GM12878 (cell line): ENCODE data around the gene GPR153. TPM values are rescaled to one million over a fixed set of nuclear protein-coding genes. Genes with fewer than 3 reads are reported as not detected.

Source experiments
- ATAC-seq: fragments of 200-7000 bp; cut with Tn5 transposase; 3 replicates; pipeline ENCODE4 v1.9.1; 2020; ENCODE audit warnings: mild to moderate bottlenecking, moderate library complexity
- BruUV-seq: library from RNA; stranded (reverse); fragments of 400-500 nt; replicated peaks from 2 replicates; lab custom pipeline; 2021; lab: Mats Ljungman, UMichigan
- CTCF ChIA-PET: fragments of 300-600 bp; sonication (Branson Sonifier 250); formaldehyde crosslinking; extraction: SDS; loops from one replicate; lab custom pipeline; 2021; ENCODE audit warnings: inconsistent platforms; lab: Yijun Ruan, JAX
- POLR2A ChIA-PET: fragments of 350-600 bp; formaldehyde crosslinking; extraction: SDS; loops from one replicate; lab custom pipeline; 2021; ENCODE audit warnings: inconsistent platforms; lab: Charles Lee
- RAD21 ChIA-PET: fragments of 300-600 bp; sonication (Branson Sonifier 250); formaldehyde crosslinking; loops from one replicate; lab custom pipeline; 2023; ENCODE audit warnings: antibody characterized with exemption; ENCODE audit not compliant: unreplicated experiment; lab: Charles Lee
- SMC1A ChIA-PET: fragments of 300-600 bp; sonication (Branson Sonifier 250); formaldehyde crosslinking; loops from one replicate; lab custom pipeline; 2023; ENCODE audit not compliant: unreplicated experiment, uncharacterized antibody; lab: Charles Lee
- DNase-seq: peaks from one replicate; pipeline ENCODE4 v3.0.0-alpha.2; 2011; ENCODE audit warnings: low read depth, low spot score
- FAIRE-seq: peaks from 3 replicates; lab custom pipeline; 2011; peaks lifted over from hg19 to GRCh38; lab: Jason Lieb, UNC
- H2AFZ ChIP-seq: 2 replicates; pipeline ENCODE4 v1.6.0; 2011; ENCODE audit warnings: low read depth, low read length, control low read depth; ENCODE audit not compliant: control insufficient read depth
- H3K27ac ChIP-seq: 2 replicates; pipeline ENCODE4 v1.5.1; 2011; ENCODE audit warnings: control low read depth; ENCODE audit not compliant: control insufficient read depth, insufficient read depth
- H3K27me3 ChIP-seq, 2 experiments: replicated peaks in 1 of 2; 2 replicates each; pipeline versions ENCODE4 v1.6.0 to v1.6.1; 2011; ENCODE audit warnings: low read length in 1 of 2; ENCODE audit not compliant: control insufficient read depth in 2 of 2, insufficient read depth in 2 of 2
- H3K36me3 ChIP-seq, 2 experiments: 2 replicates each; pipeline ENCODE4 v1.5.1; 2011; ENCODE audit warnings: low read length in 1 of 2; ENCODE audit not compliant: control insufficient read depth in 2 of 2, insufficient read depth in 2 of 2
- H3K4me1 ChIP-seq: 2 replicates; pipeline ENCODE4 v1.6.1; 2011; ENCODE audit warnings: mild to moderate bottlenecking, low read length, moderate library complexity, mixed read lengths; ENCODE audit not compliant: control insufficient read depth, insufficient read depth
- H3K4me2 ChIP-seq: 2 replicates; pipeline ENCODE4 v1.6.0; 2011; ENCODE audit warnings: control low read depth; ENCODE audit not compliant: control insufficient read depth, insufficient read depth
- H3K4me3 ChIP-seq: fragments of 200-600 bp; sonication (generic); 2 replicates; pipeline ENCODE4 v1.5.1; 2016
- H3K79me2 ChIP-seq: 2 replicates; pipeline ENCODE4 v1.6.0; 2011; ENCODE audit warnings: low read length; ENCODE audit not compliant: control insufficient read depth, insufficient read depth
- H3K9ac ChIP-seq: 2 replicates; pipeline ENCODE4 v1.8.0; 2011; ENCODE audit warnings: low read length, control low read depth, mixed read lengths; ENCODE audit not compliant: control insufficient read depth, insufficient read depth
- H3K9me3 ChIP-seq: replicated peaks from 3 replicates; pipeline ENCODE4 v1.5.1; 2011; ENCODE audit warnings: mild to moderate bottlenecking, low read length; ENCODE audit not compliant: control insufficient read depth, insufficient read depth
- H4K20me1 ChIP-seq: 2 replicates; pipeline ENCODE4 v1.6.0; 2011; ENCODE audit not compliant: control insufficient read depth, insufficient read depth
- CHD2 ChIP-seq: IDR thresholded peaks from 2 replicates; pipeline ENCODE4 v1.6.1; 2011; ENCODE audit warnings: low read depth, low read length, improper control_type of control experiment, borderline replicate concordance
- HDAC6 ChIP-seq: fragments of 200-600 bp; sonication (generic); IDR thresholded peaks from one replicate; pipeline ENCODE4 v1.8.0; 2017; ENCODE audit warnings: antibody characterized with exemption; ENCODE audit not compliant: unreplicated experiment
- KLF5 ChIP-seq: fragments of 450-650 bp; IDR thresholded peaks from 2 replicates; pipeline ENCODE4 v1.6.1; 2014; ENCODE audit warnings: mild to moderate bottlenecking; ENCODE audit not compliant: partially characterized antibody
- MEF2B ChIP-seq: fragments of 450-650 bp; IDR thresholded peaks from 2 replicates; pipeline ENCODE4 v1.6.1; 2018; ENCODE audit warnings: mild to moderate bottlenecking, moderate library complexity; ENCODE audit not compliant: partially characterized antibody, poor library complexity, severe bottlenecking
- NR2C1 ChIP-seq: fragments of 450-650 bp; IDR thresholded peaks from 2 replicates; pipeline ENCODE4 v1.6.1; 2017; ENCODE audit warnings: antibody characterized with exemption, mild to moderate bottlenecking, moderate library complexity
- NR2F1 ChIP-seq: fragments of 450-650 bp; conservative IDR thresholded peaks from 2 replicates; pipeline ENCODE4 v1.6.1; 2017; ENCODE audit warnings: mild to moderate bottlenecking
- POLR2A ChIP-seq: IDR thresholded peaks from 2 replicates; pipeline ENCODE4 v1.6.1; 2011; ENCODE audit warnings: low read depth, mild to moderate bottlenecking, low read length
- POLR2AphosphoS5 ChIP-seq: IDR thresholded peaks from 2 replicates; pipeline ENCODE4 v1.6.1; 2011; ENCODE audit warnings: mild to moderate bottlenecking, low read length, inconsistent platforms
- RB1 ChIP-seq: fragments of 450-650 bp; formaldehyde crosslinking; IDR thresholded peaks from 2 replicates; pipeline ENCODE4 v1.6.1; 2017; ENCODE audit warnings: mild to moderate bottlenecking, borderline replicate concordance
- SIN3A ChIP-seq: IDR thresholded peaks from 2 replicates; pipeline ENCODE4 v1.6.1; 2012; ENCODE audit warnings: low read depth, low read length, improper control_type of control experiment
- SUZ12 ChIP-seq: fragments of 200-600 bp; sonication (generic); IDR thresholded peaks from one replicate; pipeline ENCODE4 v1.6.1; 2018; ENCODE audit warnings: antibody characterized with exemption, mild to moderate bottlenecking; ENCODE audit not compliant: unreplicated experiment
- YY1 ChIP-seq: IDR thresholded peaks from 2 replicates; pipeline ENCODE4 v1.6.1; 2011; ENCODE audit warnings: low read depth, mild to moderate bottlenecking, low read length
- ZNF207 ChIP-seq: fragments of 450-650 bp; IDR thresholded peaks from 2 replicates; pipeline ENCODE4 v1.6.1; 2014; ENCODE audit warnings: antibody characterized with exemption, mild to moderate bottlenecking, borderline replicate concordance
- WGBS: methylation state at CpG from one replicate; pipeline ENCODE4 v1.1.6; 2016; ENCODE audit warnings: low lambda C conversion rate; ENCODE audit not compliant: insufficient replicate concordance, insufficient coverage; ENCODE audit errors: missing lambda C conversion rate; 5-methylcytosine and 5-hydroxymethylcytosine counted together
- in situ Hi-C: fragments of 300-500 bp; cut with MboI; formaldehyde crosslinking; loops from 9 replicates; pipeline ENCODE4 v1.14.3; 2018; ENCODE audit warnings: mixed read lengths
- intact Hi-C: fragments of 100-400 bp; cut with micrococcal nuclease; formaldehyde crosslinking; loops from one replicate; pipeline ENCODE4 v1.14.2; 2022; ENCODE audit not compliant: unreplicated experiment
- polyA plus RNA-seq, 11 experiments: library from polyadenylated mRNA; depleted of rRNA in 4 of 11; unstranded in 6 of 11; stranded (reverse) in 5 of 11; fragments of >200 nt; fragmentation: Nextera tagmentation in 4 of 11; fragmentation: Illumina TruSeq in 1 of 11; extraction: Ambion mirVana in 4 of 11; extraction: Trizol in 1 of 11; gene quantifications; 1 replicate in 1 of 11; 2 replicates in 10 of 11; pipeline versions ENCODE4 v1.2.1 to v1.2.3, GENCODE V29; 2011 to 2016; ENCODE audit warnings: inconsistent platforms in 2 of 11, missing spikeins in 2 of 11, low read depth in 1 of 11
- total RNA-seq, 4 experiments: library from RNA; depleted of rRNA in 3 of 4; stranded (reverse); fragments of >200 nt in 3 of 4; fragmentation: Illumina TruSeq in 1 of 4; extraction: Trizol in 1 of 4; gene quantifications; 2 replicates each; pipeline versions ENCODE4 v1.2.1 to v1.2.3, GENCODE V29; 2013 to 2021
- TF ChIP-seq, protein P1 (sequence below): IDR thresholded peaks from 2 replicates; pipeline ENCODE4 v1.6.1; 2012; ENCODE audit warnings: low read depth, low read length, improper control_type of control experiment
- TF ChIP-seq, protein P2 (sequence below): fragments of 450-650 bp; IDR thresholded peaks from 2 replicates; pipeline ENCODE4 v1.6.1; 2017; ENCODE audit warnings: mild to moderate bottlenecking, low read depth, inconsistent platforms; ENCODE audit not compliant: poor library complexity, severe bottlenecking
- TF ChIP-seq, protein P3 (sequence below): fragments of 450-650 bp; IDR thresholded peaks from 2 replicates; pipeline ENCODE4 v1.6.1; 2016; ENCODE audit warnings: mild to moderate bottlenecking, moderate library complexity, borderline replicate concordance

The GPR153 gene
- total and polyA plus RNA-seq, 10 of the 15 experiments (the other 5 are each of a cell fraction or from before 2014, with no cell fraction given) = 0.04 to 2.2 (median 0.54) TPM

DNA sequence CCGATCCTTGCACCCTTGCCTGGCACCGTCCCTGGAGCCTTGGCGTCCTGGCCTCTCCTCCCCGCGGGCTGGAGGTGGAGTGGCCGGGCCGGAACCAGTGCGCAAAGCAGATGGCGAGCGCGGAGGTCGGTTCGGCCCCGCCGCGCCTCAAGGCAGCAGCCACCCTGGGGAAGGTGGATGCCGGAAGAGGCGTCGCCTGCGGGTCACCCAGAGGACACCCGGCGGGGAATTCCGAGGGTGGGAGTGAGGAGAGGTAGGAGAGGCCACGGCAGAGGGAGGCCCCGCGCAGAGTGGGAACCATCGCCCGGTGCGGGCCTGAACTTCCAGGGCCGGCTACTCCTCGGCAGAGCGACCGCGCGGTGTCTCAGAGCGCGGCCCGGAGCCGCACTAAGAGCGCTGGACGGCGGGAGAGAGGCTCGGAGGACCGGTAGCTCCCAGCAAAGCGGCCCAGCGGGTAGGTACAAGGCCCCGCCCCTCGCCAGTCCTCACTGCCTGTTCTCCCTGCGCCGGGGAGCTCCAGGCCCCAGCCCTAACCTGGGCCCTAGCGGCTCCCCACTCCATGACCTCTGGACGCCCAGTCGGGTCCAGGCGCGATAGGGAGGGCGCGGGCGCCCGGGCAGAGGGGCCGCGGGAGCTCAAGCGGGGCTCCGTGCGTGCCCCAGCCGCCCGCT lies 54.9 kb downstream of the GPR153 start, which contains the start of gene RNF207:
Gene RNF207 (plus strand): TSS at position 271 of the 671 bp plus-strand sequence. CDS start 417 bp downstream, outside the sequence.
- Histone ChIP-seq H3K9ac (peak within 1 kb of the TSS; percentile 88), H3K4me1 (peaks cover 18% of the 10 kb centered on the region), H3K9me3 (no peaks in the 10 kb centered on the region), H3K27ac (peak within 1 kb of the TSS; percentile 88), H2AFZ (peak within 1 kb of the TSS; percentile 94), H3K4me3 (peak within 1 kb of the TSS; percentile 75), H3K4me2 (peak within 1 kb of the TSS; percentile 91), H3K79me2 (peaks cover 9% of the 10 kb centered on the region), H3K27me3 (no peaks in the 10 kb centered on the region), H4K20me1 (no peaks in the 10 kb centered on the region), H3K36me3 (peaks cover 0 to 3% of the 10 kb centered on the region in 2 experiments; a peak in 3 of 4 replicates)
- ATAC-seq (peak; percentile 84), FAIRE-seq (no peak), DNase-seq (no peak)
- BruUV-seq = no TSS peak
- ChIA-PET RAD21 (interaction anchor here (1.1 to 1.5 kb wide), 3 partner anchors 28 to 39 kb away, joined by 5 to 10 read pairs (median 6); partner anchors contain the start of gene ICMT), SMC1A (interaction anchor here (0.8 to 1.8 kb wide), 4 partner anchors 8 to 179 kb away, joined by 3 to 4 read pairs (median 3); no protein-coding TSS in a partner anchor), CTCF (interaction anchor here (0.8 to 4.1 kb wide), 10 partner anchors 9 to 186 kb away, joined by 3 to 17 read pairs (median 4); no protein-coding TSS in a partner anchor), POLR2A (interaction anchor here (0.5 to 2.4 kb wide), 7 partner anchors 9 to 258 kb away, joined by 3 to 10 read pairs (median 5); partner anchors contain the start of gene ICMT)
- in situ Hi-C loops (no loop called here), intact Hi-C loops (no loop called here)
- WGBS = under 1% methylated on average over 66 of the region's 66 CpGs
- TF ChIP-seq YY1 = 0 out of 2 replicates have a peak, but pooled peaks have one; percentile 49
- TF ChIP-seq SIN3A = peak; percentile 78; the same call in 1 of the 2 replicates
- peak; percentile 14 for TF ChIP-seq MEF2B
- peak; percentile 92 for TF ChIP-seq POLR2A
- TF ChIP-seq, protein P1, sequence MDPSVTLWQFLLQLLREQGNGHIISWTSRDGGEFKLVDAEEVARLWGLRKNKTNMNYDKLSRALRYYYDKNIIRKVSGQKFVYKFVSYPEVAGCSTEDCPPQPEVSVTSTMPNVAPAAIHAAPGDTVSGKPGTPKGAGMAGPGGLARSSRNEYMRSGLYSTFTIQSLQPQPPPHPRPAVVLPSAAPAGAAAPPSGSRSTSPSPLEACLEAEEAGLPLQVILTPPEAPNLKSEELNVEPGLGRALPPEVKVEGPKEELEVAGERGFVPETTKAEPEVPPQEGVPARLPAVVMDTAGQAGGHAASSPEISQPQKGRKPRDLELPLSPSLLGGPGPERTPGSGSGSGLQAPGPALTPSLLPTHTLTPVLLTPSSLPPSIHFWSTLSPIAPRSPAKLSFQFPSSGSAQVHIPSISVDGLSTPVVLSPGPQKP = peak; percentile 47; the same call in 1 of the 2 replicates
- no peak for TF ChIP-seq SUZ12
- TF ChIP-seq, protein P2, sequence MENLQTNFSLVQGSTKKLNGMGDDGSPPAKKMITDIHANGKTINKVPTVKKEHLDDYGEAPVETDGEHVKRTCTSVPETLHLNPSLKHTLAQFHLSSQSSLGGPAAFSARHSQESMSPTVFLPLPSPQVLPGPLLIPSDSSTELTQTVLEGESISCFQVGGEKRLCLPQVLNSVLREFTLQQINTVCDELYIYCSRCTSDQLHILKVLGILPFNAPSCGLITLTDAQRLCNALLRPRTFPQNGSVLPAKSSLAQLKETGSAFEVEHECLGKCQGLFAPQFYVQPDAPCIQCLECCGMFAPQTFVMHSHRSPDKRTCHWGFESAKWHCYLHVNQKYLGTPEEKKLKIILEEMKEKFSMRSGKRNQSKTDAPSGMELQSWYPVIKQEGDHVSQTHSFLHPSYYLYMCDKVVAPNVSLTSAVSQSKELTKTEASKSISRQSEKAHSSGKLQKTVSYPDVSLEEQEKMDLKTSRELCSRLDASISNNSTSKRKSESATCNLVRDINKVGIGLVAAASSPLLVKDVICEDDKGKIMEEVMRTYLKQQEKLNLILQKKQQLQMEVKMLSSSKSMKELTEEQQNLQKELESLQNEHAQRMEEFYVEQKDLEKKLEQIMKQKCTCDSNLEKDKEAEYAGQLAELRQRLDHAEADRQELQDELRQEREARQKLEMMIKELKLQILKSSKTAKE = no peak
- no peak for TF ChIP-seq KLF5
- TF ChIP-seq NR2C1 = 0 out of 2 replicates have a peak, but pooled peaks have one; percentile 31
- peak; percentile 81 for TF ChIP-seq HDAC6
- TF ChIP-seq, protein P3, sequence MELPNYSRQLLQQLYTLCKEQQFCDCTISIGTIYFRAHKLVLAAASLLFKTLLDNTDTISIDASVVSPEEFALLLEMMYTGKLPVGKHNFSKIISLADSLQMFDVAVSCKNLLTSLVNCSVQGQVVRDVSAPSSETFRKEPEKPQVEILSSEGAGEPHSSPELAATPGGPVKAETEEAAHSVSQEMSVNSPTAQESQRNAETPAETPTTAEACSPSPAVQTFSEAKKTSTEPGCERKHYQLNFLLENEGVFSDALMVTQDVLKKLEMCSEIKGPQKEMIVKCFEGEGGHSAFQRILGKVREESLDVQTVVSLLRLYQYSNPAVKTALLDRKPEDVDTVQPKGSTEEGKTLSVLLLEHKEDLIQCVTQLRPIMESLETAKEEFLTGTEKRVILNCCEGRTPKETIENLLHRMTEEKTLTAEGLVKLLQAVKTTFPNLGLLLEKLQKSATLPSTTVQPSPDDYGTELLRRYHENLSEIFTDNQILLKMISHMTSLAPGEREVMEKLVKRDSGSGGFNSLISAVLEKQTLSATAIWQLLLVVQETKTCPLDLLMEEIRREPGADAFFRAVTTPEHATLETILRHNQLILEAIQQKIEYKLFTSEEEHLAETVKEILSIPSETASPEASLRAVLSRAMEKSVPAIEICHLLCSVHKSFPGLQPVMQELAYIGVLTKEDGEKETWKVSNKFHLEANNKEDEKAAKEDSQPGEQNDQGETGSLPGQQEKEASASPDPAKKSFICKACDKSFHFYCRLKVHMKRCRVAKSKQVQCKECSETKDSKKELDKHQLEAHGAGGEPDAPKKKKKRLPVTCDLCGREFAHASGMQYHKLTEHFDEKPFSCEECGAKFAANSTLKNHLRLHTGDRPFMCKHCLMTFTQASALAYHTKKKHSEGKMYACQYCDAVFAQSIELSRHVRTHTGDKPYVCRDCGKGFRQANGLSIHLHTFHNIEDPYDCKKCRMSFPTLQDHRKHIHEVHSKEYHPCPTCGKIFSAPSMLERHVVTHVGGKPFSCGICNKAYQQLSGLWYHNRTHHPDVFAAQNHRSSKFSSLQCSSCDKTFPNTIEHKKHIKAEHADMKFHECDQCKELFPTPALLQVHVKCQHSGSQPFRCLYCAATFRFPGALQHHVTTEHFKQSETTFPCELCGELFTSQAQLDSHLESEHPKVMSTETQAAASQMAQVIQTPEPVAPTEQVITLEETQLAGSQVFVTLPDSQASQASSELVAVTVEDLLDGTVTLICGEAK = peak; percentile 58; the same call in 1 of the 2 replicates
- TF ChIP-seq NR2F1 = peak; percentile 48; the same call in 1 of the 2 replicates
- no peak for TF ChIP-seq CHD2
- TF ChIP-seq ZNF207 = 0 out of 2 replicates have a peak, but pooled peaks have one; percentile 7
- no peak for TF ChIP-seq RB1
- peak; percentile 81; the same call in 1 of the 2 replicates for TF ChIP-seq POLR2AphosphoS5
